ENCODE results near the gene CDK17.

- TF ChIP-seq EZH2 (IDR thresholded peaks at IDR 0.05; ENCODE audit: insufficient read depth, poor library complexity, severe bottlenecking): no peak
- TF ChIP-seq EZH2phosphoT487 (IDR thresholded peaks at IDR 0.05; ENCODE audit: insufficient read depth, low read depth): no peak
These were observed 70.7 kb downstream of the CDK17 start for GRCh38 chr12:96329545-96329944.
